Thoracic aorta (tissue), 2 donors: ENCODE measurements around the gene AGMO. TPM values are rescaled to one million over a fixed set of nuclear protein-coding genes. Genes with fewer than 3 reads are reported as not detected.

Experiments
- ATAC-seq: fragments of 150-250 bp; one replicate; pipeline ENCODE4 v1.8.0; 2017; ENCODE audit warnings: low read depth; ENCODE audit not compliant: insufficient number of reproducible peaks, low FRiP score
- DNase-seq: peaks from one replicate; pipeline ENCODE4 v3.0.0-alpha.2; 2020; ENCODE audit warnings: low spot score
- H3K27ac ChIP-seq, 2 donors: fragments of 200-600 bp; sonication (generic); 1 replicate in 1 of 2; 2 replicates in 1 of 2; pipeline ENCODE4 v1.5.1; 2016; ENCODE audit warnings: mild to moderate bottlenecking in 2 of 2, moderate library complexity in 2 of 2
- H3K27me3 ChIP-seq: fragments of 200-600 bp; sonication (generic); replicated peaks from 2 replicates; pipeline ENCODE4 v1.6.0; 2016; ENCODE audit warnings: mild to moderate bottlenecking; ENCODE audit not compliant: insufficient read depth
- H3K36me3 ChIP-seq: fragments of 200-600 bp; sonication (generic); one replicate; pipeline ENCODE4 v1.5.1; 2016
- H3K4me1 ChIP-seq, 2 donors: fragments of 200-600 bp; sonication (generic); 1 replicate in 1 of 2; 2 replicates in 1 of 2; pipeline versions ENCODE4 v1.5.1 to v1.6.0; 2016; ENCODE audit warnings: low read depth in 2 of 2, mild to moderate bottlenecking in 1 of 2; ENCODE audit not compliant: control insufficient read depth in 1 of 2
- H3K4me3 ChIP-seq: fragments of 200-600 bp; sonication (generic); 2 replicates; pipeline ENCODE4 v1.5.1; 2016; ENCODE audit warnings: mild to moderate bottlenecking
- H3K9me3 ChIP-seq: fragments of 200-600 bp; sonication (generic); 2 replicates; pipeline ENCODE4 v1.5.1; 2016
- CTCF ChIP-seq: fragments of 200-600 bp; sonication (generic); IDR thresholded peaks from one replicate; pipeline ENCODE4 v1.5.1; 2019; ENCODE audit warnings: antibody characterized with exemption
- total RNA-seq, 2 donors: library from RNA; depleted of rRNA; stranded (reverse); fragments of >200 nt; gene quantifications; one replicate each; pipeline versions ENCODE4 v1.1.0 to v1.2.3, GENCODE V29; 2016

Gene AGMO
- total RNA-seq, 2 donors from 2014 or later = 0.85 to 3.0 TPM

DNA sequence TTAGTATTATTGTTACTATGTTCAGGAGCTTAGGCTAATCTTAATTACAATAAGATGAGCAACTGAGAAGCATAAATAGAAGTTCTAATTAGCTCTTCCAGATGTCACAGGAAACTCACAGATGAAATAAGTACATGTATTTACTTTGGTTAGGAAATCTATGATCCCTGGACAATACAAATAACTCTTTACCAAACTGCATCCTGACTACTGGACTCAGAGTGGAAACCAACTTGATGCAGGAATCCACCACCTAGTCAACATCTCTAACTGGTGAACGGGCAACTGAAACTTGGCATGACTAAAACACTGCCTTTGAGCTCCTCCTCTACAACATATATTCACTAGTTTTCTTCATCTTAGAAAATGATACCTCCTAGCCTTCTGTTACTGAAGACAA, 193.2 kb downstream of the AGMO start:
- TF ChIP-seq CTCF = no peak
- H3K9me3 ChIP-seq = no peaks in the 10 kb centered on the region
- H3K4me1 ChIP-seq = no peaks in the 10 kb centered on the region
- H3K4me3 ChIP-seq = no peak overlapping the region
- H3K27ac ChIP-seq = no peak overlapping the region
- no peaks in the 10 kb centered on the region for H3K36me3 ChIP-seq
- ATAC-seq (no peak), DNase-seq (no peak)
- H3K27me3 ChIP-seq = no peaks in the 10 kb centered on the region

- H3K27me3 ChIP-seq = no peaks in the 10 kb centered on the region
- no peaks in the 10 kb centered on the region for H3K4me1 ChIP-seq
- no peak for TF ChIP-seq CTCF
- no peaks in the 10 kb centered on the region for H3K9me3 ChIP-seq
- no peaks in the 10 kb centered on the region for H3K36me3 ChIP-seq
- no peak overlapping the region for H3K4me3 ChIP-seq
- ATAC-seq (no peak), DNase-seq (no peak)
- H3K27ac ChIP-seq = no peak overlapping the region
These were observed 193.9 kb downstream of the AGMO start for GRCh38 chr7:15367897-15368296.

DNA sequence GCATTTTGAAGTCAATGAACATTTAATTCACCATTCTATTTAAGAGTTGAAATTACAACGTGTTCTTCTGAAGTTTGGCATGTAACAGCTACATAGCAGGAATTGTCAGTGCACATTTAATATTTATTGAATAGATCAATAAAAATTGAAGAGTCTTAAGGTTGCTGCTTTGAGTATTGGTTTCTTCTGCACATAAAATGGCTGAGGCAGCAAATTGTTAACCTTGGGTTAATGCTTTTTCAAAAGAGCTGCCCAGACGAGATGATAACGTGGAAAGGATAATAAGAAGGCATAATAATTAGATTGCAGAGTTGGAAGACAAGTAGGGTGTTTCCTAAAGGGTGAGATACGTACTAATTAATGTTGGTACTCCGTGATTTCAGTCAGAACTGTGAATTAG, 203.7 kb downstream of the AGMO start:
- TF ChIP-seq CTCF = no peak
- ATAC-seq = no peak
- Histone ChIP-seq H3K4me3 (no peak overlapping the region), H3K27ac (no peak overlapping the region), H3K9me3 (no peaks in the 10 kb centered on the region), H3K36me3 (no peaks in the 10 kb centered on the region), H3K27me3 (no peaks in the 10 kb centered on the region), H3K4me1 (no peaks in the 10 kb centered on the region)
- DNase-seq = no peak

DNA sequence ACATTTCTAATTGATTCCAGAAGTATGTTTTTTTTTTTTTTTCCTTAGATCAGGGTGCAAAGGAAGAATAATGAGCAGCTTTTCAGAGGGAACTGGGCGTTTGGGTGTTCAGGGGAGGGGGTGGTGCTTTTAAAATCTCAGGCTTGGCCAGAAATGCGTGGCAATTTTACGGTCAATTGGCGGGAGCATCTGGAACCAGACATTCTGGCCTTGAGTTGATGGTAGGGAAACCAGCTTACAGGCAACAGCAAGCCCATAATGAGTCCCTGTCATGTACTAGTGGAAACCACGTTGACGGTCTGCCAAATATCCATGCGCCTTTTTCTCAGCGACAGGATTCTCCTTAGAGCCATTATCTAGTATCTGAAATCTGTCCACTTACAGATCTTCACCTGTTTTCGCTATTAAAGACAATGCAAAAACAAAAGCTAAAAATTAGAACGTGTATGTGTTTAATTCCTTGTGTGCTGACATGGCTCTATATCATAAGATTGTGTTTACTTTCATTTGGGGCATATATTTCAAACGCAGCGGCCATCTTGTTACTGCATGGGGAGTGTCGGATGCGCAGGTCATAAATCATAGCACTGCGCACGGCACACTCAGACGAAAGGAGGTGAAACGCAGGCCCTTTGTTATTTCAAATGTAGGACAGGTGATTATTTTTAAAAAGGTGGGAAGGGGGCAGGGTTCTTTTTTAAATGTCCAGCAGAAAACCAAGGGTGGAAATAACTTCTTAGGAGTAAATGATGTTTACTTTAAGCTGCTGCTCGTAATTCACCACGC, 209.2 kb downstream of the AGMO start:
- Histone ChIP-seq H3K27ac (no peak overlapping the region), H3K27me3 (no peaks in the 10 kb centered on the region), H3K4me1 (no peaks in the 10 kb centered on the region), H3K9me3 (no peaks in the 10 kb centered on the region), H3K36me3 (no peaks in the 10 kb centered on the region), H3K4me3 (no peak overlapping the region)
- no peak for TF ChIP-seq CTCF
- ATAC-seq (no peak), DNase-seq (no peak)

DNA sequence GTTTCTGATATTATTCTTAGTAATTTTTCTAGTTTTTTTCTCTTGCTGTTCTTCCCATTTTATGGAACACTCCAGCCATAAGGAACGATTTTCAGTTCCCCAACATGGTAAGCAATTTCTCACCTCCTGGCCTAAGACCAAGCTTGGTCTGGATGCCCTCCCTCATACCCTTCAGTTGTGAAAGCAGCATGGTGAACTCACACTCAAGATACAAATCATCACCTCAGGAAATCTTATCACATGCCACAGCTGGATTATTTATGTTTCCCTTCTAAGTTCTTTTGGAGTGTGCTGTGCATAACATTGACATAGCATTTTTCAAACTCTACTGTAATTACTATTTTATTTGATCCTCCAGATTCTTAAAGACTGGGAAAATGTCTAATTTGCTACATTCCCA, 216.6 kb downstream of the AGMO start:
- H3K36me3 ChIP-seq = no peaks in the 10 kb centered on the region
- DNase-seq = no peak
- no peak overlapping the region for H3K27ac ChIP-seq
- no peak for TF ChIP-seq CTCF
- H3K9me3 ChIP-seq = no peaks in the 10 kb centered on the region
- H3K4me1 ChIP-seq = no peaks in the 10 kb centered on the region
- ATAC-seq = no peak
- no peaks in the 10 kb centered on the region for H3K27me3 ChIP-seq
- no peak overlapping the region for H3K4me3 ChIP-seq
